B cell (primary cell): ENCODE measurements around the gene NPY4R. TPM values are rescaled to one million over a fixed set of nuclear protein-coding genes. Genes with fewer than 3 reads are reported as not detected.
"Not testable (repeated sequence)": the region's sequence is repeated elsewhere in the genome, so short reads cannot be mapped to it uniquely, and the experiment has no call there.

Source experiments
- ATAC-seq: fragments of 200-7000 bp; cut with Tn5 transposase; one replicate; pipeline ENCODE4 v1.10.0; 2021; ENCODE audit warnings: low read depth, mild to moderate bottlenecking, moderate number of reproducible peaks, moderate library complexity
- CTCF ChIA-PET: fragments of 350-600 bp; sonication (Branson Sonifier 250); formaldehyde crosslinking; loops from one replicate; lab custom pipeline; 2021; ENCODE audit warnings: antibody characterized with exemption, inconsistent platforms; lab: Charles Lee
- POLR2A ChIA-PET: fragments of 350-600 bp; sonication (Branson Sonifier 250); formaldehyde crosslinking; loops from one replicate; lab custom pipeline; 2021; ENCODE audit warnings: antibody characterized with exemption; lab: Charles Lee
- DNase-seq: peaks from one replicate; pipeline ENCODE4 v3.0.0; 2013
- H2AFZ ChIP-seq: 2 replicates; pipeline ENCODE4 v1.6.1; 2012; ENCODE audit warnings: mild to moderate bottlenecking, low read depth, low read length; ENCODE audit not compliant: insufficient read depth, poor library complexity, severe bottlenecking
- H3K27ac ChIP-seq, 2 donors: 1 replicate in 1 of 2; 2 replicates in 1 of 2; pipeline ENCODE4 v1.5.1; 2012 to 2013; ENCODE audit warnings: low read length in 2 of 2, mild to moderate bottlenecking in 2 of 2, moderate library complexity in 1 of 2
- H3K27me3 ChIP-seq, 4 experiments: fragments of 200-600 bp in 1 of 4; sonication (generic) in 1 of 4; replicated peaks in 1 of 4; 1 replicate in 2 of 4; 2 replicates in 2 of 4; pipeline versions ENCODE4 v1.6.1 to v1.7.0; 2013 to 2016; ENCODE audit warnings: low read length in 3 of 4, mild to moderate bottlenecking in 2 of 4, mixed read lengths in 1 of 4, moderate library complexity in 1 of 4; ENCODE audit not compliant: insufficient read depth in 4 of 4, control insufficient read depth in 3 of 4; ENCODE audit errors: control extremely low read depth in 1 of 4
- H3K36me3 ChIP-seq, 2 experiments: replicated peaks in 1 of 2; 1 replicate in 1 of 2; 2 replicates in 1 of 2; pipeline versions ENCODE4 v1.6.1 to v1.7.1; 2013; ENCODE audit warnings: low read length in 1 of 2; ENCODE audit not compliant: insufficient read depth in 2 of 2, control insufficient read depth in 1 of 2; ENCODE audit errors: control extremely low read depth in 1 of 2, extremely low read depth in 1 of 2
- H3K4me1 ChIP-seq, 2 donors: fragments of 200-600 bp in 1 of 2; sonication (generic) in 1 of 2; 1 replicate in 1 of 2; 2 replicates in 1 of 2; pipeline versions ENCODE4 v1.5.1 to v1.6.1; 2013 to 2017; ENCODE audit warnings: low read length in 2 of 2; ENCODE audit not compliant: control insufficient read depth in 2 of 2, insufficient read depth in 2 of 2
- H3K4me2 ChIP-seq: replicated peaks from 2 replicates; pipeline ENCODE3; 2012; ENCODE audit warnings: mild to moderate bottlenecking, low read depth, low read length; ENCODE audit not compliant: poor library complexity, severe bottlenecking
- H3K4me3 ChIP-seq, 5 experiments: fragments of 200-600 bp in 1 of 5; sonication (generic) in 1 of 5; 1 replicate in 3 of 5; 2 replicates in 2 of 5; pipeline versions ENCODE4 v1.5.1 to v1.7.0; 2011 to 2016; ENCODE audit warnings: low read length in 4 of 5, mild to moderate bottlenecking in 4 of 5, low read depth in 2 of 5, control low read depth in 1 of 5, moderate library complexity in 1 of 5; ENCODE audit not compliant: insufficient read depth in 1 of 5; ENCODE audit errors: control extremely low read depth in 1 of 5, extremely low read depth in 1 of 5
- H3K79me2 ChIP-seq: fragments of 200-600 bp; sonication (generic); one replicate; pipeline ENCODE4 v1.6.0; 2016; ENCODE audit warnings: low read length; ENCODE audit not compliant: control insufficient read depth, insufficient read depth
- H3K9ac ChIP-seq: fragments of 200-600 bp; sonication (generic); 2 replicates; pipeline ENCODE4 v1.6.1; 2017; ENCODE audit warnings: mild to moderate bottlenecking, low read length, moderate library complexity
- H3K9me3 ChIP-seq, 3 donors: one replicate each; pipeline versions ENCODE4 v1.6.1 to v1.7.1; 2013; ENCODE audit warnings: low read length in 2 of 3; ENCODE audit not compliant: control insufficient read depth in 2 of 3, insufficient read depth in 1 of 3; ENCODE audit errors: control extremely low read depth in 1 of 3
- H4K20me1 ChIP-seq: 2 replicates; pipeline ENCODE4 v1.6.0; 2012; ENCODE audit warnings: mild to moderate bottlenecking, low read length; ENCODE audit not compliant: insufficient read depth, control insufficient read depth, poor library complexity, severe bottlenecking
- H3K27ac Mint-ChIP-seq: one replicate; pipeline ENCODE4 v1.8.0; 2021; ENCODE audit warnings: mixed read lengths
- H3K27me3 Mint-ChIP-seq: one replicate; pipeline ENCODE4 v1.8.0; 2021; ENCODE audit warnings: mixed read lengths
- H3K4me1 Mint-ChIP-seq: one replicate; pipeline ENCODE4 v1.8.0; 2021; ENCODE audit warnings: mixed read lengths
- H3K4me3 Mint-ChIP-seq: one replicate; pipeline ENCODE4 v1.8.0; 2021; ENCODE audit warnings: mixed read lengths
- H3K9me3 Mint-ChIP-seq: one replicate; pipeline ENCODE4 v1.8.0; 2022; ENCODE audit warnings: mixed read lengths; ENCODE audit not compliant: insufficient read depth
- CTCF ChIP-seq: fragments of 200-600 bp; IDR thresholded peaks from one replicate; pipeline ENCODE4 v1.8.0; 2022; ENCODE audit warnings: antibody characterized with exemption, mild to moderate bottlenecking
- EZH2 ChIP-seq: IDR thresholded peaks from 2 replicates; pipeline ENCODE4 v1.6.1; 2012; ENCODE audit warnings: borderline replicate concordance, low read depth, mild to moderate bottlenecking, moderate library complexity, low read length; ENCODE audit not compliant: insufficient read depth, poor library complexity, severe bottlenecking
- WGBS: methylation state at CpG from one replicate; pipeline ENCODE4 v1.1.5; 2013; ENCODE audit warnings: missing lambda C conversion rate; ENCODE audit not compliant: insufficient coverage; 5-methylcytosine and 5-hydroxymethylcytosine counted together
- intact Hi-C: fragments of 100-400 bp; cut with micrococcal nuclease; formaldehyde crosslinking; loops from one replicate; pipeline ENCODE4 v1.10.0; 2022
- polyA plus RNA-seq: library from polyadenylated mRNA; depleted of rRNA; stranded (reverse); fragments of >200 nt; gene quantifications from 2 replicates; pipeline ENCODE4 v1.2.3, GENCODE V29; 2012
- total RNA-seq, 2 donors: library from RNA; stranded (reverse); fragments of 120-200 nt in 1 of 2; gene quantifications; 1 replicate in 1 of 2; 2 replicates in 1 of 2; pipeline versions ENCODE4 v1.2.3 to v1.2.4, GENCODE V29; 2013 to 2022

The NPY4R gene
- total and polyA plus RNA-seq, 2 donors (not counting 1 experiment from before 2014, with no cell fraction given): not detected

GRCh38 chr10:46514899-46515298, 49.1 kb upstream of the NPY4R start:
- no peak for TF ChIP-seq EZH2
- no peak for TF ChIP-seq CTCF
- POLR2A ChIA-PET: no interaction called here
- H3K79me2 ChIP-seq: no peaks in the 10 kb centered on the region

GRCh38 chr10:46514431-46514861, 48.7 kb upstream of the NPY4R start:
- H3K4me3 ChIP-seq: no peak overlapping the region
- no peak for TF ChIP-seq CTCF
- TF ChIP-seq EZH2: no peak
- POLR2A ChIA-PET: no interaction called here
- 86% methylated on average over 6 of the region's 6 CpGs for WGBS
- no peak overlapping the region for H3K9ac ChIP-seq
- Mint-ChIP-seq H3K4me1 (no peaks in the 10 kb centered on the region), H3K27ac (no peak overlapping the region), H3K9me3 (no peaks in the 10 kb centered on the region), H3K27me3 (no peaks in the 10 kb centered on the region), H3K4me3 (no peak overlapping the region)
- H3K36me3 ChIP-seq: no peaks in the 10 kb centered on the region
- H3K4me1 ChIP-seq: no peaks in the 10 kb centered on the region
- no peak overlapping the region for H2AFZ ChIP-seq
- CTCF ChIA-PET: no interaction called here
- no peaks in the 10 kb centered on the region for H3K79me2 ChIP-seq
- H3K9me3 ChIP-seq: no peaks in the 10 kb centered on the region
- intact Hi-C loops: no loop called here
- H4K20me1 ChIP-seq: no peaks in the 10 kb centered on the region
- H3K27me3 ChIP-seq: peaks cover 0 to 6% (median 0%) of the 10 kb centered on the region in 4 experiments
- no peak overlapping the region for H3K27ac ChIP-seq
- no peak for DNase-seq
- no peak for ATAC-seq
- H3K4me2 ChIP-seq: no peak overlapping the region

More at GRCh38 chr10:46514899-46515298, 49.1 kb upstream of the NPY4R start:
- CTCF ChIA-PET: no interaction called here
- no peak for ATAC-seq
- DNase-seq: no peak
- H4K20me1 ChIP-seq: no peaks in the 10 kb centered on the region
- no peak overlapping the region for H3K9ac ChIP-seq
- peaks cover 0 to 6% (median 0%) of the 10 kb centered on the region in 4 experiments for H3K27me3 ChIP-seq
- Mint-ChIP-seq H3K27ac (no peak overlapping the region), H3K4me1 (no peaks in the 10 kb centered on the region), H3K4me3 (no peak overlapping the region), H3K27me3 (no peaks in the 10 kb centered on the region), H3K9me3 (no peaks in the 10 kb centered on the region)
- no peak overlapping the region for H3K4me3 ChIP-seq
- H3K4me1 ChIP-seq: no peaks in the 10 kb centered on the region
- intact Hi-C loops: no loop called here
- H3K27ac ChIP-seq: no peak overlapping the region
- WGBS: no CpG with 5 or more reads among the region's 3 CpGs
- H3K9me3 ChIP-seq: no peaks in the 10 kb centered on the region
- H2AFZ ChIP-seq: no peak overlapping the region
- H3K36me3 ChIP-seq: no peaks in the 10 kb centered on the region
- H3K4me2 ChIP-seq: no peak overlapping the region

- ATAC-seq, H3K27ac Mint-ChIP-seq, H4K20me1 ChIP-seq, H3K4me3 ChIP-seq, H3K4me2 ChIP-seq, H3K4me1 Mint-ChIP-seq, DNase-seq, H3K27me3 Mint-ChIP-seq, intact Hi-C loops, H3K9me3 Mint-ChIP-seq, H3K27me3 ChIP-seq, H3K4me1 ChIP-seq, H3K36me3 ChIP-seq, H3K9me3 ChIP-seq, CTCF ChIA-PET, H3K79me2 ChIP-seq, H3K27ac ChIP-seq, H3K9ac ChIP-seq, POLR2A ChIA-PET, H3K4me3 Mint-ChIP-seq, H2AFZ ChIP-seq: not testable (repeated sequence)
- no CpG with 5 or more reads among the region's 8 CpGs for WGBS
Observed at GRCh38 chr10:46513333-46513732, 47.6 kb upstream of the NPY4R start.
